ENCODE measurements around the gene BRSK2. TPM values are rescaled to one million over a fixed set of nuclear protein-coding genes. Genes with fewer than 3 reads are reported as not detected.
"Not testable (repeated sequence)": the region's sequence is repeated elsewhere in the genome, so short reads cannot be mapped to it uniquely, and the experiment has no call there.

The BRSK2 gene
- total RNA-seq, 1 donor from 2014 or later: 1.4 TPM

DNA sequence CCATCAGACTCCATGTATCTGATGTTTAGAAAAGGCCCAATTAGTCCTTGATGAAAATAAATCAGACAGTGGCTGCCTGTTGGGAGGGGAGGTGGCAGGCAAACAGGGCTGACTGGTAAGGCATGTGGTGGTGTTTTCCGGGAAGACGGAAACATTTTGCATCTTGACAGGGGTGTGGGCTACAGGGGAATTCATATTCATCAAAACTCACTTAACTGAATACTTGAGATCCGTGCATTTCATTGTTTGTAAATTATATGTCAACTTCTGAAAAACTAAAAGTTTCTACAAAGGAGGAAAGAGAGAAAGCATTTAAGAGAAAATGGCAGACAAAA is 107.0 kb downstream of the BRSK2 start:
- no peak for DNase-seq (ENCODE audit: low spot score)

DNA sequence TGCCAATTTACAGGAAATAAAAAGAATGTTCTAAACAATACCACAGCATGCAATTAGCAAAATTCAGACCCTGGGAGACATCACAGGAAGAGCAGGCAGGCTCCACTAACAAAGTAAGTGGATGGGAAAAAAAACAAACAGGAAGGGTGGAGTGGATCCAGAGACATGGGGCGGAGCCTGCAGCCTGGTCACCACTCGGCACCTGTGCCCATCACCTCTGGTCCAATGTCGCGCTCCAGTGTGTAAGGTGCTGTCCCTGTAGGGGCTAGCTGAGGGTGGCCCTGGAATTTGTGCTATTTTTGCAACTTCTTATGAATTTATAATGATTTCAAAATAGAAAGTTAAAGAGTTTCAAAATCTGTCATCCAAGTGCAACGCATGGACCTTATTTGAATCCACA is 107.9 kb downstream of the BRSK2 start:
- no peak for DNase-seq (ENCODE audit: low spot score)

DNA sequence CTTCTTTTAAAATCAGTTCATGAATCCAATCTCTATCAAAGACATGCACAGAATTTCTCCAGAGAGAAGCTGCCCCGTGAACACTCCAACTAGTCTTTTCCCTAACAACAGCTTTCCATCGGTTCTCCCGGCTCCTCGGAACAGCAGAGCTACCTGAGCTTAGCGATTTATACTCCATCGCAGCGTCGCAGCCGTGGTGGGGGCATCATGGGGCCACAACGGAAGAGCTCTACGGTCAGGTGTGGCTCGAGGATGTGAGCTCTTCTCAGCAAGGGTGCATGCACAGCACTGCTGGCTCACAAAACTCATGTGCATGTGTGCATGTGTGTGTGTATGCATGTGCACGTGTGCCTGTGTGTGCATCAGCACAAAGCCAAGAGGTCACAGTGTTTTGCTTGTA is 108.5 kb downstream of the BRSK2 start:
- DNase-seq (ENCODE audit: low spot score): peak; percentile 69

DNA sequence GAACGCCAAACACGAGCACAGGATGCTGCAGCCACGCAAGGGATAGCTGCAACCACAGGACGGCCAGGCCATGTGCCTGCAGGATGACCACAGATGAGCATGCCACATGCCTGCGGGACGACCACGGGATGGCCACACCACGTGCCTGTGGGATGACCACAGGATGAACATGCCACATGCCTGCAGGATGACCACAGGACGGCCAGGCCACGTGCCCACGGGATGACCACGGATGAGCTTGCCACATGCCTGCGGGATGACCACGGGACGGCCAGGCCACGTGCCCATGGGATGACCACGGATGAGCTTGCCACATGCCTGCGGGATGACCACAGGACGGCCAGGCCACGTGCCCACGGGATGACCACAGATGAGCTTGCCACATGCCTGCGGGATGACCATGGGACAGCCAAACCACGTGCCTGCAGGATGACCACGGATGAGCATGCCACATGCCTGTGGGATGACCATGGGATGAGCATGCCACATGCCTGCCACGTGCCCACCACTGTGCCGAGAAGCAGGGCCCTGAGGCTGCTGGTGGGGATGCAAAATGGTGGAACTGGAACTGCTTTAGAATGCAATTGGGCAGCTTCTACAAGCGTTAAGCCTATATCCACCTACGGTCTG is 109.6 kb downstream of the BRSK2 start:
- DNase-seq (ENCODE audit: low spot score): no peak

DNA sequence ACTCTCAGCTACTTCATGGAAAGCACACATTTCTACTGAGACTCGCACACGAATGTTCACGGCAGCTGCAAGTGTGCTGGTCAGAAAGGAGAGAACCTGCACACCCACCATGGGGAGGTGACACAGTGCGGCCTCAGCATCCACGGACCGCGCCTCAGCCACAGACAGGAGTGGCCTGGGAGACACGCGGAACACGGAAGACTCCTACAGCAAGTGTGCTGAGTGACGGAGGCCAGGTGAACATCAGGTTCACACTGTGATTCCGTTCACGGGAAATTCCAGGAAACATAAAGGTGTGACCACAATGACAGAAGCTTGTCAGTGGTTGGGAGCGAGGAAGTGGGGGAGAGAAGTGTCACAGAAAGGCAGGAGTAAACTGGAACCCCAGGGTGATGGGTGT is 110.2 kb downstream of the BRSK2 start:
- DNase-seq (ENCODE audit: low spot score): no peak

DNA sequence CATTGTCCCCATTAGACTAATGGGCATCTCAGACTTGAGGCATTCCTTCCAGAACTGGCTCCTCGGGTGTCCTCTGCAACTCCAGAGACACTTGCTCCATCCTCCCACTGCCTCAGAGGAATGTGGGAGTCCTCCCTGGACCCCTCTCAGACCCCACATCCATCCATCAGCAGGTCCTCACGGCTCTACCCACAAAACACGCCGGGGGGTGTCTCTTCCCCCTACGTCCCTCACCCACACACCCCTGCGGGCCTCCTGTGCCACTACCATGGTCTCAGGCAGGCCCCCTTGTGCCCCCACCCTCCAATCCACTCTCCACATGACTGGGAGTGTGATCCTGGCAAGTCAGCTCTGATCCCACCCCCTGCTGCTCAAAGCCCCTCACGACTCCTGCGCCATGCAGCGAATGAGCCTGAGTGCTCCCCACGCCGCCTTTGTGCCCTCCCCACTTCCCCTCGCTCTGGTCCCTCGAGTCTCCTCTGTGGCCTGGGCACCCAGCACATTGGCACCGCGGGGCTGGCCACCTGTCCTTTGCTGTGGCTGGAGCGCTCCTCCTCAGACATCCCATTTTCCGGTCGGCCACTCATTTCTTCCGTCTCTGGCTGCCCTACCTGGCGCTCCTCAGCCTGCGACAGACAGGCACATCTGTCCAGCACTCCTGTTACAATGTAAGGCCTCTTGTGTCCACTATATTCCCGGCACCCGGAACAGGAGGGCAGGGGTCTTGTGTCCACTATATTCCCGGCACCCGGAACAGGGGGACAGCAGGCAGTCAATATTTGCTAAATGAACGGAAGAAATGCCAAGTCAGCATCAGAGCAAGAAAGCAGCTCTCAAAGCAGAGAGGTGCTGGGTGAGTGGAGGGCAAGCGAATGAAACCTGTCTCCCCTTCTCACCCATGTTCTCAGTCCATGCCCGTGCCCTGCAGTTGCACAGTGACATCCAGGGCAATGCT is 111.0 kb downstream of the BRSK2 start:
- DNase-seq (ENCODE audit: low spot score): no peak

DNA sequence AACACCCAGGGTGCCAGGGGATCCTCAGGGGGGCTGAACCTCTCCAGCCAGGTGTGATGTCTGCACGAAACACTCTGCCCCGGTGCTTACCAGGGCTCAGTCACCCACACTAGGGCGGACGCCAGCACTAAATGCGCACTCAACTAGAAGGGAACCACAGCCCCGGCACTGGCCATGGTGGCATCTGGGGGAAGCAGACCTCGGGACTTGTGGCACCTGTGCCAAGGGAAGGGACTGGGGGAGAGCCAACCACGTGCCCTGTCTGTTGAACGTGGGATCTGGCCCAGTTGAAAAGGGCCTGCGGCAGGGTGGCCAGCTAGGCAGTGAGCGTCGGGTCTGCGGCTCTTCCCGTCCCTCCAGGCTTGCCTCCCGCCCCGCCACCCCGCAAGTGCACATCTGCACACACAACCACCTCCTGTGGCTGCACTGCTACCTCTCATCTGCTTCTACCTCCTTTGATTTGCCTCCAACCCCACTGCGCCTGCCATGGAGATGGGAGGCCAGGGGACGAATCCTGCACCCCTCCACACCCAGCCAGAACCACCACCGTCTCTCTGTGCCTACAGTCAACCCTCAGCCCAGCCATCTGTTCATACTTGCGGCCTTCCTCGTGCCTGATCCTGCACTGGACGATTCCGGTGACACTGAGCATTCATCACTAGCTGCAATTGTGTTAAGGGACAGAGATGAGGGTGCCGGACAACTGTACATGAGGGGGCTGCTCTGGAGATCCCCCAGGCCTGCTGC is 111.9 kb downstream of the BRSK2 start:
- no peak for DNase-seq (ENCODE audit: low spot score)

DNA sequence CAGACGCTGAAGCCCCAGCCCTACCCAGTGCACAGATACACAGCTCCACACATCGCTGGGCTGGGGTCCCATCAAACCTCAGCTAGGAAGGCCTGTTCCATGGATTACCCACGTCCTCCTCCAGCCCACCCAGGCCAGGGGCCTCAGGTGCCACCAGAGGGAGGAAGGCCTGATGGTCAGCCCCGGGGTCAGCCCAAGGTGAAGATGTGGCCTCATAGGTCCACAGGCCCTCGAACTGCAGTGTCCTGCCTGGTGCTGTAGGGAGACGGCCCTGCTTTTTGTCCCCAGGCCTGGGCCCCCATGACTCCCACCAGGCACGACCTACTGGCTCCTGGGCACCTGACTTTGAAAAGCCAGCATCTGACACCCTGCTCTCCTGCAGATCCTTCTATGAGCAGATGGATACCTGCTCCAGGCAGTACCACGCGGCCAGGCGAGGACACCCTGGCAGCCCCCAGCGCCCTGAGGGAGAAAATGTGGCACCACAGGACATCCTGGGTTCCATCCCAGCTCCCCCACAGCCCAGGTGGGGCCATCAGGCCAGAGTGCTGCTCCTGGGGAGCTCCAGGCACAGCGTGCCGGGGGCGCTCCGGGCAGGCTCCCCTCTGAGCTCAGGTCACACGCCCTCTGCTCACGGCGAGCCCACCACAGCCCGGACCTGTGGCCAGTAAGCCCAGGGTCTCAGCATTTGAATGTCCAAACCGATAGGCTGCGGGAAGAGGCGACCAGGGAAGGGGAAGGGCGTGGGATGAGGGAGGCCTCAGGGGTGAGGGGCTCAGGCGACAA is 112.6 kb downstream of the BRSK2 start:
- no peak for DNase-seq (ENCODE audit: low spot score)

DNA sequence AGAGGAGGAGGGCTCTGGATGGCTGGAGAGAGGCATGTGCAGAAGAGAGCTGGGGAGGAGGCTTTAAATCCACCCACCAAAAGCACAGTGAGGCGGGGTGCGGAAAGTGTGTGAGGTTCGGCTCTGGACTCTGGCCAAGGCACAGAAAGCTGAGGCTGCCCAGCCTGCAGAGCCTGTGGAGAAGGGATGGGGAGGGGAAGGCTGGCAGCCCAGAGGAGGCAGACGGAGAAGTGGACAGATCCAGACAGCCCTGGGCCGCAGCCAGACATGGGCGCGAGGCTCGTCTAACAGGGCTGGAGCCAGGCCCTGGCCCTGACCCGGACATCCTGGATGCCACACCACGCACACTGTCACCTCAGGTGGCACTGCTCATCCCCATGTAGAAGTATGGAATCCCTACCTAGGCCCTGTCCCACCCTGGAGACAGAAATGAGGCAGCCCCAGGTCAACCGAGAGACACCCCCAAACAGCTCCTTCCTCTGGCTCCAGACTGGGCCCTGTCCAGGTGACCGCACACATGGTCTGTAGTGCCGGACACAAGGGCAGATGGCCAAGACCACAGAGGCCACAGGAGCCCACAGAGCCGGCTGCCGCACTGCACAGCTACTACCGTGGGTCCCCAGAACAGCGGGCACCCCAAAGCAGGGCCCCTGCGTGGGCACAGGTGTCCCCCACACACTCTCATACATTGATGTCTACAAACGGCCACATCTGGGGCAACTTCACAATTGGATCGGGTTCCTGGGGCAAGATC is 113.4 kb downstream of the BRSK2 start:
- no peak for DNase-seq (ENCODE audit: low spot score)

DNA sequence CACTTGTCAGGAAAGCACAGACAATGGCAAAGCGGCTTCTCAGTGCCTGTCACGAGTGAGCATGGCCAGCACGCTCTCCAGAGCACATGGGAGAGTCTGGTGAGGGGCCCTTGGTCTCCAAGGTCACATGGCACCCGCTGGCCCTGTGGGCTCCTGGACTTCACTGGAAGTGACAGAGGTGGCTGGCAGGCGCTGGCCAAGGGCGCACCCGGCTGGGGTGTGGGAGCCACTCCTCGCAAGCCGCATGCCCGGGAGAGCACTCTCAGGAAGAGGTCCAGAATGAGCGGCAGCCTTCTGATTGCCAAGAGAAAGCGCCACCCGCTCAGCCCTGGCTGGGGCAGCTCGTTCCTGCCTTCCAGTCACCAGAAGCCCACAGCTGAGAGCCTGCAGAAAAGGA is 114.0 kb downstream of the BRSK2 start:
- DNase-seq (ENCODE audit: low spot score): no peak

DNA sequence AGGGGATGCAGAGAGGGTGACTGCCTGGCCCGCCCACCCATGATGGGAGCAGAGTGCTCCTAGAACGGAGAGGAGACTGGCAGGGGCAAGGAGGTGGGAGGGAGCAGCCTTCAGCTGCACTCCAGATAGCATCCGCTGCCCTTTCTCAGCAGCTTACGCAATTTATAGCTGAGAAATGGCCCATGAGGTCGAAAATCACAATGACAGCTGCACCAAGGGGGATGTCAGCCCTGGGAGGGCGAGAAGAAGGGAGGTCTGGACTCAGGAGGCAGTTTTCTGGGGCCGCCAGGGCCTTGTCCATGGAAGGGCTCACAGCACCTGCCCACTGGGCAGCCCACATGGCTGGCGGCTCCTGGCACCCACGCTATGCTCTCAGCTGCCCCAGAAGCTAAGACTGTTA is 114.4 kb downstream of the BRSK2 start:
- DNase-seq (ENCODE audit: low spot score): no peak

DNA sequence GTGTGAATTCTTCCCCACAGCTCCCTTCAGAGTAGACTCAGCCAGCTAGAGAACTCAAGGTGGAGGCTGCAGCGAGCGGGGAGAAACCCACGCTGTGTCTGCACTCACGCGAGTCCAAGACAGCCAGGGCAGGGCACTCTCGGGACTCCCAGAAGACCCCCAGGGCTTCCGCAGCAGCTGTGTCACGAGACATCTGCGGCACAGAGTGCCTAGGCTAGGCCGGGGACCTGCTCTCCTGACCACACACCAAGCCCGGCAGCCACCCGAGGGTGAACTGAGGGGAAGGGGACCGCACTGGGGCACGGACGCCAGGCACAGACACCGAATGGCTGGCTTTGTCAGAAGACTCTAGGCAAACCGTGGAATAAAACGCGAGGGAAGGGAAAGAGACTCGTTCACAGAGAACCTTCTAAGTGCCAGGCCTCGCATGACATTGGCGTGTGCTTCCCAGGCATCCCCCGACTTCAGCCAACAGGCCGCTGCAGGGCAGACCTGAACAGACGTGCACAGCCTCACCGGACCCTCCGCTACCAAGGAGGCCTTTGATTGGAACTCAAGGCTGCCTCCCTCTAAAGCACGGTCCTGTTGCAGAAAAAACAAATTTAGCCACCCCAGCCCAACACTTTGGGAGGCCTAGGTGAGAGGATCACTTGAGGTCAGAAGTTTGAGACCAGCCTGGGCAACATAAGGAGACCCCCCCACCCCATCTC is 115.0 kb downstream of the BRSK2 start:
- DNase-seq (ENCODE audit: low spot score): no peak

DNA sequence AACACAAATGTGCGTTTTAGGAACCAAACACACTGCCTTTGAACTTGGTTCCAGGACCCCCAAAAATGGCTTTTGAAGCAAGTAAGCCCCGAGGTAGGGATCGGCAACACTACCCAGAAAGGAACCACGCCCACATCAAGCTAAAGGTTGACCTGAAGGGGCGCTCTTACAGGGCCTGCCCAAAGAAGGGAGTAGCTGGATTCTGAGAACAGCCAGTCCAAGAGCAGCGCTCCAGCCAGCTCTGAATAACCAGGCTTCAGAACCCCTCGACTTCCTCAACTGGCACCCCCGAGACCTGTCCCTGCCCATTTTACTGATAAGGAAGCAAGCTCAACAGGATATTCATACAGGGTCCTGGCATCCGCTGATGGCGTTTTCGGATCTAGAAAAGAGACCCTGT is 115.7 kb downstream of the BRSK2 start:
- no peak for DNase-seq (ENCODE audit: low spot score)

DNA sequence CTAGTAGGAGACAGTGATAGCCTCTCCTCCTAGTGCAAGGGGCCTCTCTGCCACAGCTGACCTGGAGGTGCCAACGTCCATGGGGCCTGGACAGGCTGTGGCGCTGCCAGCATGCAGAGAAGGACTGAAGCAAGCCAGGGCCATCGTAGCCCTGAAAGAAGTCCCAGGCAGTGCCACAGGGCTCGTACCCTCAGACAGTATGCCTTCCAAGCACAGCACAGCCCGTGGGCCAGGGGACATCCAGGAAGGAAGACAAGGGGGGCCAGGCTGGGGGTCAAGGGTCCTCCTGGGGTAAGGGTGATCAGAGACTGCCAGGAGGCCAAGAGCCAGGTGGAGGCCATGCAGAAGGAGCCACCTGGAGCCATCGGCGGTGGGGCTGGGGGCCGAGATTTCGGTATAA is 117.2 kb downstream of the BRSK2 start:
- no peak for DNase-seq (ENCODE audit: low spot score)

DNA sequence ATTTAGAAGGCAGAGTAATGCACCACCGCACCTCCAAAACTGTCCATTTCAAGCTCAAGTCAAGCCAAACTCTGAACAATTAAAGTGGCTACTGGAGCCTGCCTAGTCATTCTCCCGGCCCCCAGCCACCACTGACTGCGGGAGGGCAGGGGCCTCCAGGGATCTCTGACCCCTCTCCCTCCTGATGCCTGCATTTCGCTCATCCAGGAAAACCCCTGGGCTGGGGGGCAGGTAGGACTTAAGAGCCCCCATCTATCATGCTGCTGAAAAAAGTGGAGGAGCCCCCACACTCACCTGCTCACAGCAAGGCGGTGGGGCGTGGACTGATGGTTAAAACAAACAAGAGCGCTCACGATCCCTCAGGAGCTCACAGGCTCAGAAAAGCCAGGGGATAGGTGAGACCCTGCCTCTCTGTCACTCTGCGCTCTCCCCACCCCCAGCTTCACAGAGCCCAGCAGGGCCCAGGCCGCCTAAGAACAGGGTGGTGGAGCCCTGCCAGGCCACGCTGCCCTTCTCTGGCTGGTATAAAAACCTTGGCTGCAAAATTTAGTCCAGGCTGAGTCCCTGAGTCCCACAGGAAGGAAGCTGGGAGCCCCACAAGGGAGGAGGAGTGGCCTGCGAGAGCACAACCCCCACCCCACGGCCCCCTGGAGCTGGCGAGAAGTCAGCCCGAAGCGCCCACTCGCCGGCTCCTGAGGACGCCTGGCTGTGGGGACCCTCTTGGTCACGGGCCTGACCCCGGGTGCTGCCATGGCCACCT is 117.8 kb downstream of the BRSK2 start:
- no peak for DNase-seq (ENCODE audit: low spot score)

DNA sequence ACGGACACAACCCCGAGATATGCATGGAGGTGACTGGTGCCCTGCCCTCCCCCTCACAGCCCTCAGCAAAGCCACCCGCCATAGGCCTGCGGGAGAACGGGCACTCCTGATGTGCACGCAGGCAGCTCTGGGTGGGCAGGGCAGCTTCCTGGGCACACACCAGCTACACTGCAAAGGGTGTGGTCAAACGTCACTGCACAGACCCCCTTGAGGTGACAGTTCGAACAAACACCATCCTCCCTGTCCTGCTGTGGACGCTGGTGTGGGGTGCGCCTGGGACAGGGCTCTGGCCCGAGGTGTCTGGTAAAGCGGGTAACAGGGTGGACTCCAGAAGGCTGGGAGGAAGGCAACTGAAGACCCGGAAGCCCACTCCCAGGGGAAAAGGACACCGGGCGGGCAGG is 118.8 kb downstream of the BRSK2 start:
- no peak for DNase-seq (ENCODE audit: low spot score)

DNA sequence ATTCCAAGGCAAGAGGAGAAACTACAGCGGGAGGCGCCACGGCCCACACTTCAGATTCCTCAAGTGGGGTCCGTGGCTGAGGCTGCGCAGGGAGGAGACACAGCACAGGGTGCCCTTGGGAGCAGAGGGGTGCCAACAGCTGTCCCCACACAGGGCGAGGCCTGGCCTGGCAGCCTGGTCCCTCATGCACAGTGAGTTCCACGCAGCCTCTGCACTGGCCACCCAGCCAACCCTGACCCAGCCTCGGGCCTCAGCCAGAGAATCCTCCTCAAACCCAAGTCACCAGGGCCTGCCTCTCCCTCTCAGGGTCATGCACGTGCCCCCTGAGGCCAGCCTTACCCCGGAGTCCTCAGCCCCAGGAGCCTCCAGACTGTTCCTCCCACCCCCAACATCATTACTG is 119.3 kb downstream of the BRSK2 start:
- DNase-seq (ENCODE audit: low spot score): no peak

DNA sequence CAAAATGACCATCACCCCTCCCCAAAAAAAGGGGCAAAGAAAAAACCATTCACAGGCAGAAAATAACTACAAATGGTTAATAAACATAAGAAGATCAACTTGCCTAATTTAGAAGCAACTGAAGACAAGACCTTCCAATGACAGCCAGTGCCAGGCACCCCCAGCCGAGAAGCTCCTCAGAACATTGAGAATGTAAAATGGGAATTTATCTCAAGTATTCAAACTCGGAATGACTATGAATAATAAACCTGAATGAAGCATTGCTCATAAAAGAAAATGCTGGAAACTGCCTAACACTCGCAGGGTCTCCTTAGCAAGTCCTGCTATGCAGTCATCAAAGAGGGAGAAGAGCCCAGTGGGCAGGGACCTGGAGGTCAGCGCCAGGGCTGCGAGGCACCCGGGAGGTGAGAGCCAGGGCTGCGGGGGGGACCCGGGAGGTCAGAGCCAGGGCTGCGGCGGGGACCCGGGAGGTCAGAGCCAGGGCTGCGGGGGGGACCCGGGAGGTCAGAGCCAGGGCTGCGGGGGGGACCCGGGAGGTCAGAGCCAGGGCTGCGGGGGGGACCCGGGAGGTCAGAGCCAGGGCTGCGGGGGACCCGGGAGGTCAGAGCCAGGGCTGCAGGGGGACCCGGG is 120.0 kb downstream of the BRSK2 start:
- DNase-seq (ENCODE audit: low spot score): no peak

DNA sequence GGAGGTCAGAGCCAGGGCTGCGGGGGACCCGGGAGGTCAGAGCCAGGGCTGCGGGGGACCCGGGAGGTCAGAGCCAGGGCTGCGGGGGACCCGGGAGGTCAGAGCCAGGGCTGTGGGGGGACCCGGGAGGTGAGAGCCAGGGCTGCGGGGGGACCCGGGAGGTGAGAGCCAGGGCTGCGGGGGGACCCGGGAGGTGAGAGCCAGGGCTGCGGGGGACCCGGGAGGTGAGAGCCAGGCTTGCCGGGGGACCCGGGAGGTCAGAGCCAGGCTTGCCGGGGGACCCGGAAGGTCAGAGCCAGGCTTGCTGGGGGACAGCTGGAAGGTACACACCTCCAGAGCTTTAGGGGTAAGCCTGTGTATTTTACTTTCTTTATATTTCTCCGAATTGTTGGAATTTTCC is 120.6 kb downstream of the BRSK2 start:
- not testable (repeated sequence) for DNase-seq (ENCODE audit: low spot score)

Measured in mesenteric fat pad (tissue), 1 donor.